Measurements from ENCODE around the gene GNS.

GNS gene

GRCh38 chr12:64671681-64672080, 87.5 kb downstream of the GNS start:
- DNase-seq = no peak

- no peak for DNase-seq
These were observed 88.1 kb downstream of the GNS start for GRCh38 chr12:64670919-64671639.

- no peak for DNase-seq
These were observed 89.2 kb downstream of the GNS start for GRCh38 chr12:64670019-64670418.

GRCh38 chr12:64669270-64669842, 89.8 kb downstream of the GNS start:
- no peak for DNase-seq

GRCh38 chr12:64667793-64668192, 91.4 kb downstream of the GNS start:
- no peak for DNase-seq

- DNase-seq = no peak
These were observed 92.9 kb downstream of the GNS start for GRCh38 chr12:64666054-64666914.

- no peak for DNase-seq
These were observed 93.7 kb downstream of the GNS start for GRCh38 chr12:64665514-64665913.

Data from NCI-H2081 treated with DMSO at 0.1 percent for 48 hours (cell line).